NB4 (cell line): ENCODE results near the gene PKDCC.

ENCODE experiments used
- DNase-seq: peaks from one replicate; pipeline ENCODE4 v3.0.0; 2010; ENCODE audit warnings: low read depth
- H3K4me3 ChIP-seq: one replicate; pipeline ENCODE4 v1.5.1; 2011; ENCODE audit warnings: mild to moderate bottlenecking, low read depth, low read length, moderate library complexity
- MAX ChIP-seq: IDR thresholded peaks from 2 replicates; pipeline ENCODE4 v1.6.1; 2011; ENCODE audit warnings: low read depth, low read length
- MYC ChIP-seq: IDR thresholded peaks from 2 replicates; pipeline ENCODE4 v1.6.1; 2011; ENCODE audit warnings: low read depth, low read length
- POLR2A ChIP-seq: IDR thresholded peaks from 2 replicates; pipeline ENCODE4 v1.6.1; 2011; ENCODE audit warnings: mild to moderate bottlenecking; ENCODE audit not compliant: insufficient read length; ENCODE audit errors: extremely low read depth
- TF ChIP-seq, protein P1 (sequence below): IDR thresholded peaks from one replicate; pipeline ENCODE4 v1.5.1; 2012; ENCODE audit warnings: low read depth, low read length

The PKDCC gene

GRCh38 chr2:42012651-42013050 lies 35.2 kb upstream of the PKDCC start:
- DNase-seq, result no peak
- H3K4me3 ChIP-seq, result no peak overlapping the region
- no peak for TF ChIP-seq MYC
- TF ChIP-seq, protein P1, sequence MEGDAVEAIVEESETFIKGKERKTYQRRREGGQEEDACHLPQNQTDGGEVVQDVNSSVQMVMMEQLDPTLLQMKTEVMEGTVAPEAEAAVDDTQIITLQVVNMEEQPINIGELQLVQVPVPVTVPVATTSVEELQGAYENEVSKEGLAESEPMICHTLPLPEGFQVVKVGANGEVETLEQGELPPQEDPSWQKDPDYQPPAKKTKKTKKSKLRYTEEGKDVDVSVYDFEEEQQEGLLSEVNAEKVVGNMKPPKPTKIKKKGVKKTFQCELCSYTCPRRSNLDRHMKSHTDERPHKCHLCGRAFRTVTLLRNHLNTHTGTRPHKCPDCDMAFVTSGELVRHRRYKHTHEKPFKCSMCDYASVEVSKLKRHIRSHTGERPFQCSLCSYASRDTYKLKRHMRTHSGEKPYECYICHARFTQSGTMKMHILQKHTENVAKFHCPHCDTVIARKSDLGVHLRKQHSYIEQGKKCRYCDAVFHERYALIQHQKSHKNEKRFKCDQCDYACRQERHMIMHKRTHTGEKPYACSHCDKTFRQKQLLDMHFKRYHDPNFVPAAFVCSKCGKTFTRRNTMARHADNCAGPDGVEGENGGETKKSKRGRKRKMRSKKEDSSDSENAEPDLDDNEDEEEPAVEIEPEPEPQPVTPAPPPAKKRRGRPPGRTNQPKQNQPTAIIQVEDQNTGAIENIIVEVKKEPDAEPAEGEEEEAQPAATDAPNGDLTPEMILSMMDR, result no peak
- TF ChIP-seq MAX, result no peak
- no peak for TF ChIP-seq POLR2A

DNA sequence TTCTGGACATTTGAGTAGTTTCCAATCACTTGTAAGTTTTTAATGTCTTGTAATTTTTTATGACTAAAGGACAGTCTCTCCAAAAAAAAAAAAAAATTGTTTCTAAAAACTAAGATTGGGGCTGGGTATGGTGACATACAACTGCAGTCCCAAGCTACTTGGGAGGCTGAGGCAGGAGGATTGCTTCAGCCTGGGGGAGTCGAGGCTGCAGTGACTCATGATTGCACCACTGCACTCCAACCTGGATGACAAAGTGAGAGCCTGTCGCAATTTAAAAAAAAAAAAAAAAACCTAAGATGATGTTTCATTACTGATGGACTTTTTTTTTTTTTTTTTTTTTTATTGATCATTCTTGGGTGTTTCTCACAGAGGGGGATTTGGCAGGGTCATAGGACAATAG lies 34.4 kb upstream of the PKDCC start:
- TF ChIP-seq POLR2A, result no peak
- no peak for TF ChIP-seq MYC
- TF ChIP-seq, protein P1, result no peak
- TF ChIP-seq MAX, result no peak
- peak; percentile 54 for DNase-seq
- H3K4me3 ChIP-seq, result no peak overlapping the region

DNA sequence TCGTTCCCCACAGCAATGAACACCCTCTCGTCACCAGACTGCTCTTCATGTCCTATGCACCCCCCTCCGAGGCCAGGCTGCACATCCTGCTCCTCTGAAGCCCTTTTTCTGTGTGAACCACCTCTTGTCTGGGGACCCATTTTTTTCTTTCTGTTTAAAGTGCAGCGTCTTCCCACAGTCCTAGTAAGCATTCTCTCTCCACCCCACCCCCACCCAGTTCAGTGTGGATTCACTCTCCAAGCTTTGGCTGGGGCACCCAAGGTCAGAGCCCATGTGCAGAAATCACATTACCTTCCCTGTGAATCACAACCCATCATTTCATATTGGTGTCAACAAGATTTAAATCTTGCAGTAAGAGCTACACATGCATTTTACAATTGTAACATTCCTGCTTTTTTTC lies 26.4 kb upstream of the PKDCC start:
- no peak for DNase-seq
- H3K4me3 ChIP-seq, result no peak overlapping the region
- TF ChIP-seq MYC (no peak), MAX (no peak), POLR2A (no peak)
- TF ChIP-seq, protein P1, result no peak

GRCh38 chr2:42025151-42025582 lies 22.7 kb upstream of the PKDCC start:
- DNase-seq, result no peak
- no peak for TF ChIP-seq POLR2A
- TF ChIP-seq, protein P1, result no peak
- TF ChIP-seq MYC, result no peak
- no peak for TF ChIP-seq MAX
- H3K4me3 ChIP-seq, result no peak overlapping the region

GRCh38 chr2:42026272-42026671 lies 21.5 kb upstream of the PKDCC start:
- TF ChIP-seq, protein P1, result no peak
- TF ChIP-seq POLR2A, result no peak
- DNase-seq, result no peak
- no peak overlapping the region for H3K4me3 ChIP-seq

DNA sequence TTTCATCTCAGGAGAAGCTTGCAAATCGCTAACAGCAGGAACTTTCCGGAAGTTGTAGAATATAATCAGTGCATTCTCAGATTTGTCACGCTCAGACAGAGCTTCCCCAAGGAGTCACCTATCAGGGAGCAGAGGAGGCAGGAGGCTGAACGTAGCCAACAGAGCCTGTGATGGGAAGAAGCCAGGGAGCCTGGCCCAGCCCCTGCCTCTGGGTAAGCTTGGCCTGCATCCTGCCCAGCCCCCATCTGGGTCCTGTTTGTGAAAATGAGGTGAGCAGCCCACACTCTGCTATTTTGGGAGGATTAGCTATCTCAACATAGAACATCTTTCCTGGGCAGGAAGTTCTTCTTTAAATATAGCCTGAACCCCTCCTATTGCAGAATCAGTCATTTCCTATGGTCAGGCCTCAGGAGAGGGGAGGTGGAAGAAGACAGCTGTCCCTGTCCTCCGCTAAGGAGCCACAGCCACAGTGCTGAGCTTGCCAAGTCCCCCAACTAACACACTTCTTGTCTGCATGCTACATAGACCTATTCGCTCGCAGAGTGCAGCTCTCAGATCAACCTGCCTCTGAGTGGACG lies 19.2 kb upstream of the PKDCC start:
- TF ChIP-seq POLR2A (no peak), MYC (no peak), MAX (no peak)
- TF ChIP-seq, protein P1, result no peak
- DNase-seq, result peak; percentile 74
- H3K4me3 ChIP-seq, result no peak overlapping the region
